Measurements from ENCODE around the gene ATXN1L.

GRCh38 chr16:71894229-71894920, 48.6 kb downstream of the ATXN1L start:
- TF ChIP-seq, protein P1, sequence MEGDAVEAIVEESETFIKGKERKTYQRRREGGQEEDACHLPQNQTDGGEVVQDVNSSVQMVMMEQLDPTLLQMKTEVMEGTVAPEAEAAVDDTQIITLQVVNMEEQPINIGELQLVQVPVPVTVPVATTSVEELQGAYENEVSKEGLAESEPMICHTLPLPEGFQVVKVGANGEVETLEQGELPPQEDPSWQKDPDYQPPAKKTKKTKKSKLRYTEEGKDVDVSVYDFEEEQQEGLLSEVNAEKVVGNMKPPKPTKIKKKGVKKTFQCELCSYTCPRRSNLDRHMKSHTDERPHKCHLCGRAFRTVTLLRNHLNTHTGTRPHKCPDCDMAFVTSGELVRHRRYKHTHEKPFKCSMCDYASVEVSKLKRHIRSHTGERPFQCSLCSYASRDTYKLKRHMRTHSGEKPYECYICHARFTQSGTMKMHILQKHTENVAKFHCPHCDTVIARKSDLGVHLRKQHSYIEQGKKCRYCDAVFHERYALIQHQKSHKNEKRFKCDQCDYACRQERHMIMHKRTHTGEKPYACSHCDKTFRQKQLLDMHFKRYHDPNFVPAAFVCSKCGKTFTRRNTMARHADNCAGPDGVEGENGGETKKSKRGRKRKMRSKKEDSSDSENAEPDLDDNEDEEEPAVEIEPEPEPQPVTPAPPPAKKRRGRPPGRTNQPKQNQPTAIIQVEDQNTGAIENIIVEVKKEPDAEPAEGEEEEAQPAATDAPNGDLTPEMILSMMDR (conservative IDR thresholded peaks at IDR 0.05): peak; percentile 24; the same call in 1 of the 2 replicates
- no peak for TF ChIP-seq EZH2 (IDR thresholded peaks at IDR 0.05; ENCODE audit: low read depth)
